Stimulated activated memory B cell treated with anti-CD40 and anti-IgM and Interleukin-4, amounts not matched to agents 10 μg/mL and 1 μg/mL and 100 μg/mL, for 72 hours (primary cell): ENCODE results near the gene CLSTN2.

ENCODE experiments used
- ATAC-seq: fragments of 150-1000 bp; cut with Tn5 transposase; 2 replicates; pipeline ENCODE4 v1.10.0; 2021
- H3K27ac Mint-ChIP-seq: one replicate; pipeline ENCODE4 v1.8.0; 2022; ENCODE audit warnings: mild to moderate bottlenecking, mixed read lengths
- H3K27me3 Mint-ChIP-seq: one replicate; pipeline ENCODE4 v1.8.0; 2022; ENCODE audit warnings: mixed read lengths
- H3K36me3 Mint-ChIP-seq: one replicate; pipeline ENCODE4 v1.8.0; 2022; ENCODE audit warnings: mixed read lengths
- H3K4me1 Mint-ChIP-seq: one replicate; pipeline ENCODE4 v1.8.0; 2022; ENCODE audit warnings: mixed read lengths
- H3K4me3 Mint-ChIP-seq: one replicate; pipeline ENCODE4 v1.8.0; 2022; ENCODE audit warnings: mild to moderate bottlenecking, moderate library complexity, mixed read lengths
- H3K9me3 Mint-ChIP-seq: one replicate; pipeline ENCODE4 v1.8.0; 2022; ENCODE audit warnings: mixed read lengths

The CLSTN2 gene

DNA sequence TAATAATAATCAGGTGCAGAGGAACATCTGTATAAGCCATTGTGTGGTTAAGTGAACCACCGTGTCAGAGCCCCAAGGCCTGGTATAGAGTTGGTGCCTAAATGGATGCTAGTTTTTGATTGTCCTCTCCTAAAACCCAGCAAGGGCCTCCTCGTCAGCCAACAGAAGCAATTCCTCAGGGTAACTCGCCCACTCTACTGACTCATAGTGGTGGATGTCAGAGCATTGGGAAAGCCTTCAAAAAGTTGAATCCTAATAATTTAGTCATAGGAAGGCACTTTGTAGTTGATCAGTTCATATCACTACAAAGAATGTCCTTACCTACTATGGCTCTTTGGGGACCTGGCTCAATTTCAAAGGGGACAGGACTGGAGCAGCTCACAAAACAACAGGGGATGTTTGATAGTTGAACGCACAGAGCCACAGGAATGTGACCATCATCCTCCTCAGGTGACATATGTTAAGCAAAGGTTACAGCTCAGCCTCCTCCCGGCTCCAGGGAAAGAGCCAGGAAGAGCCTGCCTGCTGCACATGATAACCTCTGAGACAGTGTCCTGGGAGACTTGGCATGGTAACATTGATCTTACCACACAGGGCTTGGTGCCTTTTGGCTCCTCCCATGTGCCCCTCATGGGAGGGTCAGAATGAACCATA lies 338.7 kb downstream of the CLSTN2 start:
- Mint-ChIP-seq H3K4me1 (no peaks in the 10 kb centered on the region), H3K27ac (no peak overlapping the region), H3K4me3 (no peak overlapping the region), H3K27me3 (no peaks in the 10 kb centered on the region), H3K9me3 (peaks cover 3% of the 10 kb centered on the region), H3K36me3 (no peaks in the 10 kb centered on the region)
- ATAC-seq: no peak

DNA sequence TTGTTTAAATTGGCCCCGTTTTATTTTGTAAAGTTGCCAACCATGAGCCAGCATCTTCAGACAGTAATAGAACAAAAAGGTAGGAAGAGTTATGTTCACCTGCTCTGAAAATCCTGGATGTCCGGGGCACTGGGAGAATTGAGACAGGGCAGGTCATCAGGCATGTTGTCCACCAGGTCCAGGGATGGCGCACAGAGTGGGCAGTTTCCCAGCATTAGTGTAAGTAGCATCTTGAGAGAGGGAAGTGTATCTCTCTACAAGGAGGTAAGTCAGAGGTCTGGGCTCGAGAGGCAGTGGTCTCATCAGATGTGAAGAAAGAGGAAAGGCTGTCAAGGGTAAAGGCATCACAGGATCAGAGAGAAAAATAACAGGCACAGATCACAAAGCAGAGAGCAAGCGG lies 339.4 kb downstream of the CLSTN2 start:
- H3K4me1 Mint-ChIP-seq: no peaks in the 10 kb centered on the region
- H3K9me3 Mint-ChIP-seq: peaks cover 3% of the 10 kb centered on the region
- H3K27ac Mint-ChIP-seq: no peak overlapping the region
- no peaks in the 10 kb centered on the region for H3K27me3 Mint-ChIP-seq
- no peaks in the 10 kb centered on the region for H3K36me3 Mint-ChIP-seq
- no peak for ATAC-seq
- no peak overlapping the region for H3K4me3 Mint-ChIP-seq

DNA sequence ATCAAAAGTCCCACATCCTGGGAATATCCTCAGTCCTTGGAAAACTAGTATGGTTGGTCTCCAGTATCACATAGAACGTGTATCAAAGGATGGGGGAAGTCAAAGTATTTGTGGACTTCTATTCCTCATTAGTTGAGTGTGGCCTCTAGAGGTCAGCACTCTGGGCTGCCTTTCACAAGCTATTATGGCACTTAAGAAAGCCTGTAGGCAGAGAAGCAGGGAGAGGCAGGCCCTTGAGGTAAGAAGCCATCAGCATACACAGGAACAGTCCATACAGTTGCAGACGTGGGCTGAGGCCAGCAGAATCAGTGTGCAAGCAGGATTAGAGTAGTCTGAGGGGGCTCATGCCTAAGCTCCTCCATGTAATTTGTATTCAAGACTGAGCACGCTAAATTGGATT lies 341.7 kb downstream of the CLSTN2 start:
- no peak for ATAC-seq
- Mint-ChIP-seq H3K27me3 (no peaks in the 10 kb centered on the region), H3K27ac (no peak overlapping the region), H3K4me3 (no peak overlapping the region), H3K4me1 (no peaks in the 10 kb centered on the region), H3K9me3 (peaks cover 3% of the 10 kb centered on the region), H3K36me3 (no peaks in the 10 kb centered on the region)

DNA sequence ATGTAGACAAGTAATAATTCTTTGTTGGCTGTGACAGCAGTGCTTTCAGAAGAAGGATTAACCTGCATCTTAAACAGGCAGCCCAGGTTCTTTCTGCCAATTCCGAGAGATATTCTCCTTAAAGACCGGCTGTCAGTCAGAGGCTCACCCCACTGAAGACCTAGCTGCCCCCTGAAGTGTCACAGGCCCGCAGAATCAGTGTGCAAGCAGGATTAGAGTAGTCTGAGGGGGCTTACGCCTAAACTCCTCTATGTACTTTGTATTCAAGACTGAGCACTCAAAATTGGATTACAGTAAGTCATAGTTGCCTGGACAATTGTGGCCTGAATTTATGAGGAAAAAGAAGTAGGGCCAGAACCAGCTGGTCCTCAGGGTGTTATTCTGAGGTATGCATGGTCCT lies 342.9 kb downstream of the CLSTN2 start:
- Mint-ChIP-seq H3K9me3 (peaks cover 3% of the 10 kb centered on the region), H3K27me3 (no peaks in the 10 kb centered on the region), H3K4me1 (no peaks in the 10 kb centered on the region), H3K4me3 (no peak overlapping the region), H3K27ac (no peak overlapping the region), H3K36me3 (no peaks in the 10 kb centered on the region)
- no peak for ATAC-seq

DNA sequence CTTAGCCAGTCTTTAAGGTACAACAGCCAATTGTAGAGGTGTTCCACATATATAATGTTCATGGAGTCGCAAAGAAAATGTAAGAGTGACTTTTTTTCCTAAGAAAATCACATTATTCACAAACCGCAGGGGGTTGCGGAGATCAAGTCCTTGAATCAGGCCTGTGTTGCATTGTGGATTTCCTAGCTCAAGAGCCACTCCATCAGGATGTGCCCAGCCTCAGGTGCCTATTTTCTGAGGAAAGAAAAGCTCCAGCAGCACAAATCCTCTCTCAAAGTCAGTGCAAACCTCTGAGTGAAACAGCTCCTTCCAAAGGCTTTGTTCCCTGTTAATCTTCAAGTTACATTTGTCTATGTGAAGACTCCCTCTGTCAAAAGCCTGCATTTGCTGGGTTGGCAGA lies 349.4 kb downstream of the CLSTN2 start:
- no peaks in the 10 kb centered on the region for H3K4me1 Mint-ChIP-seq
- no peaks in the 10 kb centered on the region for H3K36me3 Mint-ChIP-seq
- H3K4me3 Mint-ChIP-seq: no peak overlapping the region
- H3K27me3 Mint-ChIP-seq: no peaks in the 10 kb centered on the region
- no peak overlapping the region for H3K27ac Mint-ChIP-seq
- H3K9me3 Mint-ChIP-seq: no peaks in the 10 kb centered on the region
- no peak for ATAC-seq

DNA sequence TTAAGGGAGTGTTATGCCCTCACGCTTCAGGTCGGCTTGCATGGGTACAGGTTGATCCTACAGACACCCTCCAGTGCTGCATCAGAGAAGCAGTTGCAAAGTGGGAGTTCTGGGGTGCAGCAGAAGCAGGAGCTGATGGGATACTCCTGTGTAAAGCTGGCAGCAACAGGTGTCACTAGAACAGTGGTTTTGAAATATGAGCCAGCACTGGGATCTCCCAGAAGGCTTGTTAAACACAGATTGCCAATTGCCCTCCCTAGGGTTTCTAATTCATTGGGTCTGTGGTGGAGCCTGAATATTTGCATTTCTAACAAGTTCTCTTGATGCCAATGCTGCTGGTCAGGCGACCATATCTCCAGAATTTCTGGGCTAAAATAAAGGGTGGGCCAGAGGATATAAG lies 350.4 kb downstream of the CLSTN2 start:
- no peak overlapping the region for H3K4me3 Mint-ChIP-seq
- H3K27me3 Mint-ChIP-seq: no peaks in the 10 kb centered on the region
- ATAC-seq: no peak
- H3K4me1 Mint-ChIP-seq: no peaks in the 10 kb centered on the region
- H3K27ac Mint-ChIP-seq: no peak overlapping the region
- H3K9me3 Mint-ChIP-seq: no peaks in the 10 kb centered on the region
- no peaks in the 10 kb centered on the region for H3K36me3 Mint-ChIP-seq

DNA sequence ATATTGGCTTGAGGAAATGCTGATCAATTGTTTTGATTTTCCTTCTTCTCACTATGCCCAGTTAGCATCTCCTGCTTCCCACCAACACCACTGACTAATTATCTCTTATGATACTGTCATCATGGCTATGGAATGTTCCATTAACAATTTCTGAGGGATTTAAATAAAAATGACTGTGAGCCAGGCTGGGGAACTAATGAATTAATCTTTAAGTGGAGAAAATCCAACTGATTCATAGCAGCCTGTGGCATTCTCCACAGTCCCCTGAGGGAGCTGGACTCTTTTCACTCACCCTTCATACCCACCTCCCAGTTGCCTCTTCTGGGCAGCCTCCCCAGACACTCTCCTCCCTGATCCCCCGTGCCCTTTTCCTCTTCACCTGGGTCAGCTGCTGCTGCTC lies 353.6 kb downstream of the CLSTN2 start:
- Mint-ChIP-seq H3K4me3 (no peak overlapping the region), H3K4me1 (no peaks in the 10 kb centered on the region), H3K9me3 (peaks cover 8% of the 10 kb centered on the region), H3K27ac (no peak overlapping the region), H3K27me3 (no peaks in the 10 kb centered on the region), H3K36me3 (no peaks in the 10 kb centered on the region)
- ATAC-seq: no peak

DNA sequence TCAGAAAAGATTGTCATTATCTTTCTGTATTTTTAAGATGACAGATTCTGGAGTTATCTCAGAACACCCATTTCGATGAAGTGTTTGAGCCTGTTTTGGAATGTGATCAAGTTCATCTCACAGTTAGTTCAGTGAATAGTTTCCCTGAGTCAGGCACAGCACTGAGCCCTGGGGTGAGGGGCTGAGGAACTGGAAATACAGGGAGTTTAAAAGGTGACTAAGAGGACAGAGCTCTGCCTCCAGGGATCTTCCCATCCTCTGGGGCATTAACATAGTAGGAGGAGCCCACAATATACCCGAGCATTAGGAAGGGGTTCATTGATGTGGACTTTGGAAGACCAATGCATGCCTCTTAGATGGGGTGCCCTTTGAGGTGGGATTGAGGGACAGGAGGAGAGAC lies 355.1 kb downstream of the CLSTN2 start:
- H3K4me3 Mint-ChIP-seq: no peak overlapping the region
- no peak for ATAC-seq
- no peaks in the 10 kb centered on the region for H3K4me1 Mint-ChIP-seq
- H3K36me3 Mint-ChIP-seq: no peaks in the 10 kb centered on the region
- H3K27me3 Mint-ChIP-seq: no peaks in the 10 kb centered on the region
- peaks cover 8% of the 10 kb centered on the region for H3K9me3 Mint-ChIP-seq
- no peak overlapping the region for H3K27ac Mint-ChIP-seq

DNA sequence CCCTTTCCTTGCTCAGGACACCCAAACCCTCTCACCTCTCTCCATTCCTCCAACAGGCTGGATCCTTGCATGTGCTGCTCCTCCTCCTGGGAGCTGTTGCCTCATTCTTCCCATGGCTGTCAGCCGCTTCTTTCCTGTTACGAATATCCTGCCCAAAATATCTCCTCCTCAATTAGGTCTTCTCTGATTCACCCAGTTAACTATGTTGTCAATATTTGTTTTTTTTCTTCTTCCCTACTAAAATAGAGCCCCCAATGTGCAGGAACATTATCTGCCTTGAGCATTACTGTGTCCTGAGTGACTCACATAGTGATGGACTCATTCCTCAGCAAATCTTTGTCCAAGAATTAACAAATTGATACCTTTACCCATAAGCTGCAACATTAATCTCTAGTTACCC lies 357.2 kb downstream of the CLSTN2 start:
- Mint-ChIP-seq H3K4me1 (no peaks in the 10 kb centered on the region), H3K9me3 (peaks cover 8% of the 10 kb centered on the region), H3K4me3 (no peak overlapping the region), H3K27ac (no peak overlapping the region), H3K27me3 (no peaks in the 10 kb centered on the region), H3K36me3 (no peaks in the 10 kb centered on the region)
- no peak for ATAC-seq

DNA sequence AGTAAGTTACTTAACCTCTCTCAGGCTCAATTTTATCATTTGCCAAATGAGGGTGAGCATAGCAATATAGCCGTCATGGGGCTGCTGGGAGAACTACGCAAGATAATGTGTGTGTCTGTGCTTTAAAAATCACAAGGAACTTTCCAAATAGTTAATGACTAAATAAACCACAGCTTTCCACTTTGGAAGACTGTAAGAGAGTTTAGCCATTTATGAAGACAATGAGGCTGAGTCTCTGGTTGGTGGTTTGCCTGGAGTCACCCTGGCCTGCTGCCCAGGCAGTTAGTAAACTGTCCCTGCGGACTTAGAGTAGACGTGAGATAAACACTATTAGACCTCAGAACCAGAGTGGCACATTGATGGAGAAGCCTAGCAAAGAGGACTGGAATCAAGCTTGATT lies 357.7 kb downstream of the CLSTN2 start:
- H3K4me3 Mint-ChIP-seq: no peak overlapping the region
- peaks cover 8% of the 10 kb centered on the region for H3K9me3 Mint-ChIP-seq
- no peak overlapping the region for H3K27ac Mint-ChIP-seq
- ATAC-seq: no peak
- no peaks in the 10 kb centered on the region for H3K36me3 Mint-ChIP-seq
- H3K27me3 Mint-ChIP-seq: no peaks in the 10 kb centered on the region
- no peaks in the 10 kb centered on the region for H3K4me1 Mint-ChIP-seq

DNA sequence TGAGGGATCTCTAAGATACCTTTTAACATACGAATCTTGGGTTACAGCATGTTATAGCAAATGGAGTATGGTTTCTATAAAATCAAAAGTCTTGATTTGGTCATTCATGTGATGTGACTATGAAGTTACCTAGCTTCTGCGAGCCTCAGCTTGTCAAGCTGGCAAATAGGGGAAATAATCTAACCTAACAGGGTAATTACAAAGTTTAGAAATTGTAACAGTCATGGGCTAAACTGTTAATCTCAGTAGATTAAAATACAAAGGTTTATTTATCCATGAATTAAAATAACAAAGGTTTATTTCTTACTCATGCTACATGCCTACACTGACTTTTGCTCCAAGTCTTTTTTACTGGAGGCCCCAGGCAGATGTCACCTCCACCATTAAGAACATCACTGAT lies 359.1 kb downstream of the CLSTN2 start:
- peaks cover 8% of the 10 kb centered on the region for H3K9me3 Mint-ChIP-seq
- H3K4me1 Mint-ChIP-seq: no peaks in the 10 kb centered on the region
- H3K27ac Mint-ChIP-seq: no peak overlapping the region
- no peaks in the 10 kb centered on the region for H3K27me3 Mint-ChIP-seq
- no peaks in the 10 kb centered on the region for H3K36me3 Mint-ChIP-seq
- ATAC-seq: no peak
- no peak overlapping the region for H3K4me3 Mint-ChIP-seq

DNA sequence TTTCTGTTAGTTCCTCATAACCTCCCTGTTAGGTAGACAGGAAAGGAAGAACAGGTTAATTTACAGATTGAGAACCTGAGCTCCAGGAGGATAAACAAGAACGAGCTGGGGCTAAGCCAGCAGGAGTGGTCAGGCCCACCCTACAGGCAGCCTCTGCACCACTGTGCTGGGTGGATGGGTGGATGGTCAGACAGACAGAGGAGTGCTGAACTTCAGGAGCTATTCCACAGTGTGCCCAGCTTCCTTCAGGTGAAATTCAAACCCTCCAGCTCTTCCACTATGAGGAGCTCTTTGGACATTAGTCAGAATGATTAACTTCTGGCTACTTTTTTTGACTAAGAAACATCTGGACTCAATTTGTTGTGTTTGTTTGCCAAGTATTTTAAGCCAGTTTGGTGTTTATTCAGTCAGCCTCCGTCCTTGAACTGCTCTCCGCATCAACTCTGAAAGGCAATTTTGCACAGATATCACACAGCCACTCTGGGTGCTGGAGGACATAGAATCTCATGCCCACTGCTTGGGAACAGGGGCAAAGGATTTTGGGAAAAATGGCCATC lies 361.9 kb downstream of the CLSTN2 start:
- Mint-ChIP-seq H3K27me3 (no peaks in the 10 kb centered on the region), H3K9me3 (peaks cover 4% of the 10 kb centered on the region), H3K27ac (no peak overlapping the region), H3K4me1 (no peaks in the 10 kb centered on the region), H3K4me3 (no peak overlapping the region), H3K36me3 (no peaks in the 10 kb centered on the region)
- ATAC-seq: no peak

DNA sequence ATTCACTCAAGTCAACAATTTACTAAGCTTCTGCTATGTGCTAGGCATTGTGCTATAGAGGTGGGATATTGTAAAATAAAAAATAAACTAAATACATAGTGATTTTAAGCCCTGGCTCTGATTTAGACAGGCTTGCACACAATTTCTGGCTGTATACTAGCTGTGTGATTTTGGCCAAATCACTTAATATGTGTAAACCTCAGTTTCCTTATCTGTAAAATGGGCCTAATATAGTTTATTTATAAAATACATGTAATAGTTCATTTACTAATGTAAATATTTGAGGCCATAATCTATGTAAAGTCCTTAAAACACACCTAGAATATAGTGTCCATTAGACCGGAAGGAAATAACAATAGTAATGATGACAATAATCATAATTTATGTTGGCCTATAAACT lies 363.1 kb downstream of the CLSTN2 start:
- Mint-ChIP-seq H3K27me3 (no peaks in the 10 kb centered on the region), H3K4me3 (no peak overlapping the region), H3K36me3 (no peaks in the 10 kb centered on the region), H3K9me3 (no peaks in the 10 kb centered on the region), H3K4me1 (no peaks in the 10 kb centered on the region), H3K27ac (no peak overlapping the region)
- no peak for ATAC-seq

DNA sequence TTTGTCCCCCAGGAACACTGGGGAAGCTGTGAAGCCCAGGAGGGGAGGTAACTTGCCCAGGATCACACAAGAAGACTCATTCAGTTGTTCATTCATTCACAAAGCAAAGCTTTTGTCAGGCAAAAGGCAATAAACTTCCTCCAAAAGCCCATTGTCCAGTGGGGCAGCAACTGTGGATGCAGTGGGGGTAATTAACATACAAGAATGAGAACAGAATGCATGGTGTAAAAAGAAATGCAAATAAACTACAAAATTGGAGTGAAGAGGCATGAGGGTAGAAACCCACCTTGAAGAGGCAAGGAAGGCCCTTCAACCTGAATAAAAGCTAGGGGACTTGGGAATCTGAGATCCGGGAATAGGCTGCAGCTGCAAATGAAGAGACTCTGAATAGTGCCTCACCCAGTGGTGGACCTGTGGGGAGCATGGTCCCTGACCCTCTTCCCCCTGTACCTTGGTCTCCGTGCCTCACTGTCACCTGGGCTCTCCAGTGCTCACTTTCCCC lies 363.6 kb downstream of the CLSTN2 start:
- H3K4me1 Mint-ChIP-seq: no peaks in the 10 kb centered on the region
- no peak for ATAC-seq
- no peak overlapping the region for H3K27ac Mint-ChIP-seq
- H3K9me3 Mint-ChIP-seq: no peaks in the 10 kb centered on the region
- H3K4me3 Mint-ChIP-seq: no peak overlapping the region
- H3K36me3 Mint-ChIP-seq: no peaks in the 10 kb centered on the region
- H3K27me3 Mint-ChIP-seq: no peaks in the 10 kb centered on the region

DNA sequence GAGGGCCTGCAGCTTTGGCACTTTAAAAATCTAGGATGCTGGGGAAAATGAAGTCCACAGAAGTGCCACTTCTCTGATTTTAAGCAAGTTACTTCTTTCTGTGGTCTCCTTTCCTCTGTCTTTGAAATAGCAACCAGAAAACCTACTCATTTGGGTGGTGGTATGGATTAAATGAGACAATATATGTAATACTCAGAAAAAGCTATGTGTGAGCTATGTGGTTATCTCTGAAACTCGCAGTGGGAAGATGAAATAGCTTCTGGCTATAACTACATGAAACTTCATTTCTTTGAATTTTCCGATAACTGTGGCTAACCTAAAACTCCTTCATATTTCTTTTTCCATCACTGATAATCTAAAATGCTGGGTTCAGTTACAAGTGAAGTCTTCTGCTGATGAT lies 368.9 kb downstream of the CLSTN2 start:
- Mint-ChIP-seq H3K4me1 (no peaks in the 10 kb centered on the region), H3K36me3 (no peaks in the 10 kb centered on the region), H3K27ac (no peak overlapping the region), H3K9me3 (no peaks in the 10 kb centered on the region), H3K4me3 (no peak overlapping the region), H3K27me3 (peaks cover 10% of the 10 kb centered on the region)
- no peak for ATAC-seq

DNA sequence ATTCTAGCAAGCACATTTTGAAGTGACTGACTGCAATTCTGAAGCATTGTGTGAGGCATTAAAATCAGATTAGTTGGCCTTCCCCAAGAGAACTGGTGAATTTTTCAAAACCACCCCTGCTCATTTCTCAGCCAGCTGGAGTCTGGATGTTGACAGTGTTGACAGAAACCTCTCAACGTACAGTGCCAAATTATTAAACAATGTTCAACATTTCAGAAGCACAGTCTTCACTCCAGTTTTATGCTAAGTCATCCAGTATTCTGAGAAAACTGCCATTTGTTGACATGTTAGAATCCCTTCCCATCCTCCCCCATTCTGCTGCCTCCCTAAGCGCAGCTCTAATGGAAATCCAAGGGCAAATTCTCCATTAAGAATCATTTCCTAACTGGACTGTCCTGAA lies 373.6 kb downstream of the CLSTN2 start:
- Mint-ChIP-seq H3K27ac (no peak overlapping the region), H3K9me3 (no peaks in the 10 kb centered on the region), H3K4me1 (no peaks in the 10 kb centered on the region), H3K36me3 (no peaks in the 10 kb centered on the region), H3K27me3 (peaks cover 10% of the 10 kb centered on the region), H3K4me3 (no peak overlapping the region)
- ATAC-seq: no peak
